H1 (cell line): Measurements from ENCODE around the gene PTPRE.

Source experiments
- BACH1 ChIP-seq: IDR thresholded peaks from 2 replicates; pipeline ENCODE4 v1.6.1; 2012; ENCODE audit warnings: low read length, improper control_type of control experiment
- CEBPB ChIP-seq: IDR thresholded peaks from 2 replicates; pipeline ENCODE4 v1.6.1; 2012; ENCODE audit warnings: low read depth, low read length
- CREB1 ChIP-seq: IDR thresholded peaks from 2 replicates; pipeline ENCODE4 v1.6.1; 2012; ENCODE audit warnings: inconsistent platforms
- CTBP2 ChIP-seq: IDR thresholded peaks from 2 replicates; pipeline ENCODE4 v1.7.0; 2011; ENCODE audit warnings: borderline replicate concordance, mild to moderate bottlenecking, moderate library complexity, mixed read lengths, low read length; ENCODE audit not compliant: insufficient read depth, insufficient read length
- EP300 ChIP-seq, 2 experiments: IDR thresholded peaks; 1 replicate in 1 of 2; 2 replicates in 1 of 2; pipeline ENCODE4 v1.6.1; 2011 to 2012; ENCODE audit warnings: low read depth in 2 of 2, low read length in 2 of 2, mild to moderate bottlenecking in 2 of 2, borderline replicate concordance in 1 of 2, inconsistent platforms in 1 of 2, moderate library complexity in 1 of 2
- EZH2 ChIP-seq: fragments of 200-600 bp; sonication (generic); IDR thresholded peaks from 2 replicates; pipeline ENCODE4 v1.7.1; 2012; ENCODE audit warnings: low read depth, mild to moderate bottlenecking, moderate library complexity, low read length, inconsistent platforms; ENCODE audit not compliant: severe bottlenecking
- GABPA ChIP-seq: IDR thresholded peaks from 2 replicates; pipeline ENCODE4 v1.6.1; 2011; ENCODE audit warnings: mild to moderate bottlenecking, low read length, moderate library complexity, borderline replicate concordance; ENCODE audit not compliant: insufficient read depth
- KDM5A ChIP-seq: fragments of 200-600 bp; IDR thresholded peaks from 2 replicates; pipeline ENCODE4 v1.7.1; 2012; ENCODE audit warnings: mild to moderate bottlenecking, low read length, inconsistent platforms, mixed read lengths
- POLR2A ChIP-seq, 2 experiments: IDR thresholded peaks; 1 replicate in 1 of 2; 2 replicates in 1 of 2; pipeline ENCODE4 v1.6.1; 2011; ENCODE audit warnings: low read depth in 2 of 2, low read length in 2 of 2, mild to moderate bottlenecking in 2 of 2; ENCODE audit errors: control extremely low read depth in 1 of 2
- POLR2AphosphoS5 ChIP-seq: IDR thresholded peaks from 2 replicates; pipeline ENCODE4 v1.6.1; 2011; ENCODE audit warnings: low read depth, low read length
- RAD21 ChIP-seq, 2 experiments: IDR thresholded peaks in 1 of 2; conservative IDR thresholded peaks in 1 of 2; 2 replicates each; pipeline ENCODE4 v1.6.1; 2011; ENCODE audit warnings: low read depth in 2 of 2, low read length in 2 of 2, improper control_type of control experiment in 1 of 2, inconsistent platforms in 1 of 2, mild to moderate bottlenecking in 1 of 2, moderate library complexity in 1 of 2
- TF ChIP-seq, protein P1 (sequence below), 3 experiments: IDR thresholded peaks; 1 replicate in 2 of 3; 2 replicates in 1 of 3; pipeline versions ENCODE4 v1.5.1 to v1.6.1; 2011; ENCODE audit warnings: low read length in 3 of 3, mild to moderate bottlenecking in 3 of 3, inconsistent platforms in 2 of 3, low read depth in 1 of 3, moderate library complexity in 1 of 3; ENCODE audit not compliant: insufficient read depth in 1 of 3; ENCODE audit errors: control extremely low read depth in 1 of 3

DNA sequence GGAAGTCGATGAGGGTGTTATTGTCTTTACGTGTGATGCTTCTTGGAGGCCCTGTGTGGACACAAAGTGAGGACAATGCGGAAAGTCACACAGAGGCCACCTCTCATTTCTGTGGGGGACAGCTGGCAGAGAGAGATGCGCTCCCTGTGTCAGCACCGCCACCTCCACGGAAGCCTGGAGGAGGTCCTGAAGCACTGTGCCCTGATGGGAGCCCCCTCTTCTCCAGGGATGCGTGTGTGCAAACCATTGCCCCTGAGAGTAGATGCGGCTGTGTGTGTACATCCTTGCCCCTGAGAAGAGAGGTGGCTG lies 2.0 kb downstream of the PTPRE start:
- TF ChIP-seq GABPA (no peak), CREB1 (no peak), EP300 (IDR thresholded peaks at IDR 0.05; ENCODE audit: borderline replicate concordance in 1 of 2, low read depth in 2 of 2, low read length in 2 of 2) (no peak), BACH1 (no peak), RAD21 (IDR thresholded peaks at IDR 0.05 in 1 of 2, conservative IDR thresholded peaks at IDR 0.05 in 1 of 2; ENCODE audit: low read depth in 2 of 2, low read length in 2 of 2) (no peak), POLR2A (IDR thresholded peaks at IDR 0.05; ENCODE audit: control extremely low read depth in 1 of 2, low read depth in 2 of 2, low read length in 2 of 2) (no peak), CEBPB (no peak), EZH2 (no peak), CTBP2 (no peak), POLR2AphosphoS5 (no peak), KDM5A (no peak)
- TF ChIP-seq, protein P1, sequence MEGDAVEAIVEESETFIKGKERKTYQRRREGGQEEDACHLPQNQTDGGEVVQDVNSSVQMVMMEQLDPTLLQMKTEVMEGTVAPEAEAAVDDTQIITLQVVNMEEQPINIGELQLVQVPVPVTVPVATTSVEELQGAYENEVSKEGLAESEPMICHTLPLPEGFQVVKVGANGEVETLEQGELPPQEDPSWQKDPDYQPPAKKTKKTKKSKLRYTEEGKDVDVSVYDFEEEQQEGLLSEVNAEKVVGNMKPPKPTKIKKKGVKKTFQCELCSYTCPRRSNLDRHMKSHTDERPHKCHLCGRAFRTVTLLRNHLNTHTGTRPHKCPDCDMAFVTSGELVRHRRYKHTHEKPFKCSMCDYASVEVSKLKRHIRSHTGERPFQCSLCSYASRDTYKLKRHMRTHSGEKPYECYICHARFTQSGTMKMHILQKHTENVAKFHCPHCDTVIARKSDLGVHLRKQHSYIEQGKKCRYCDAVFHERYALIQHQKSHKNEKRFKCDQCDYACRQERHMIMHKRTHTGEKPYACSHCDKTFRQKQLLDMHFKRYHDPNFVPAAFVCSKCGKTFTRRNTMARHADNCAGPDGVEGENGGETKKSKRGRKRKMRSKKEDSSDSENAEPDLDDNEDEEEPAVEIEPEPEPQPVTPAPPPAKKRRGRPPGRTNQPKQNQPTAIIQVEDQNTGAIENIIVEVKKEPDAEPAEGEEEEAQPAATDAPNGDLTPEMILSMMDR (IDR thresholded peaks at IDR 0.05; ENCODE audit: control extremely low read depth in 1 of 3, insufficient read depth in 1 of 3, low read depth in 1 of 3, low read length in 3 of 3) = no peak
